Stimulated activated CD8-positive, alpha-beta memory T cell treated with anti-CD3 and anti-CD28 coated beads, Interleukin-15, amount 100 ng/mL, for 24 hours (primary cell): ENCODE data around the gene RPTOR.
"Not testable (repeated sequence)": the region's sequence is repeated elsewhere in the genome, so short reads cannot be mapped to it uniquely, and the experiment has no call there.

Experiments
- DNase-seq: peaks from one replicate; pipeline ENCODE4 v3.0.0-alpha.2; 2020; ENCODE audit warnings: low read depth

RPTOR gene

GRCh38 chr17:80745183-80745582 lies 200.5 kb downstream of the RPTOR start:
- no peak for DNase-seq

- DNase-seq, result no peak
Observed at GRCh38 chr17:80746262-80746935, 201.8 kb downstream of the RPTOR start.

- no peak for DNase-seq
Observed at GRCh38 chr17:80747469-80747868, 202.8 kb downstream of the RPTOR start.

GRCh38 chr17:80749611-80750010 lies 205.0 kb downstream of the RPTOR start:
- DNase-seq, result no peak

- no peak for DNase-seq
Observed at GRCh38 chr17:80750263-80750662, 205.6 kb downstream of the RPTOR start.

- no peak for DNase-seq
Observed at GRCh38 chr17:80751070-80751945, 206.7 kb downstream of the RPTOR start.

- DNase-seq, result no peak
Observed at GRCh38 chr17:80751946-80752581, 207.4 kb downstream of the RPTOR start.

GRCh38 chr17:80753685-80754345 lies 209.2 kb downstream of the RPTOR start:
- no peak for DNase-seq

- no peak for DNase-seq
Observed at GRCh38 chr17:80754846-80755245, 210.2 kb downstream of the RPTOR start.

- DNase-seq, result no peak
Observed at GRCh38 chr17:80755650-80756405, 211.2 kb downstream of the RPTOR start.

- DNase-seq, result no peak
Observed at GRCh38 chr17:80758481-80759376, 214.1 kb downstream of the RPTOR start.

GRCh38 chr17:80759377-80759673 lies 214.7 kb downstream of the RPTOR start:
- no peak for DNase-seq

GRCh38 chr17:80760511-80760911 lies 215.9 kb downstream of the RPTOR start:
- DNase-seq, result no peak

GRCh38 chr17:80761110-80761871 lies 216.7 kb downstream of the RPTOR start:
- DNase-seq, result no peak

- DNase-seq, result no peak
Observed at GRCh38 chr17:80762076-80762475, 217.4 kb downstream of the RPTOR start.

GRCh38 chr17:80763293-80763867 lies 218.7 kb downstream of the RPTOR start:
- DNase-seq, result no peak

GRCh38 chr17:80764627-80765145 lies 220.0 kb downstream of the RPTOR start:
- not testable (repeated sequence) for DNase-seq

- DNase-seq, result no peak
Observed at GRCh38 chr17:80765241-80765961, 220.8 kb downstream of the RPTOR start.
